Measurements from ENCODE around the gene NAP1L5. TPM values are rescaled to one million over a fixed set of nuclear protein-coding genes. Genes with fewer than 3 reads are reported as not detected.

NAP1L5 gene
- total RNA-seq, 2 donors from 2014 or later = 1.2 to 1.5 TPM

DNA sequence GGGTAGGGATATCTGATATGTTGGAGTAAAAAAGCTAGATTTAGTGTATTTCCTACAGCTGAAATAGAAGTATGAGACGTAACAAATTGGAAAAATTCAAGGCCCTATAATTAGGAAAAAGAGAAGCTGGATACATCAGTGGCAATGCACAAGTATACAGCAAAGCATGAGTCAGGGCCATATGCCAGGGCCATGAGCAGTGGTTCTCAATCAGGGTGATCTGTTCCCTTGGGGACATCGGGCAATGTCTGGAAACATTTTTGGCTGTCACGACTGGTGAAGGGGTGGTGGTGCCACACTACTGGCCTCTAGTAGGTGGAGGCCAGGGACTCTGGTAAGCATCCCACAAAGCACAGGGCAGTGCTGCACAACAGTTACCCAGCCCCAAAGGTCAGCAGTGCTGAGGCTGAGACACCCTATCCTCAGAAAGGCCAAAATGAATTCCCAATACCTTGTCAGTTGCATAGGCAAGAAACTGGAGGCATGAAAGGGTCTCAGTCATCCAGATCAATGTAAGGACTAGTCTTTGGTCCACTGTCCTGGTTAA, 36.8 kb upstream of the NAP1L5 start:
- WGBS, 2 experiments (ENCODE audit: insufficient coverage in 1 of 2, insufficient read length in 1 of 2) = 94 to 100% methylated on average over 1 to 3 of the region's 3 CpGs

GRCh38 chr4:88732714-88733368, 35.2 kb upstream of the NAP1L5 start:
- H3K4me3 ChIP-seq (ENCODE audit: low read length) = no peak overlapping the region
- H3K4me1 ChIP-seq (ENCODE audit: control insufficient read depth, insufficient read depth, low read length) = no peaks in the 10 kb centered on the region
- TF ChIP-seq, protein P1, sequence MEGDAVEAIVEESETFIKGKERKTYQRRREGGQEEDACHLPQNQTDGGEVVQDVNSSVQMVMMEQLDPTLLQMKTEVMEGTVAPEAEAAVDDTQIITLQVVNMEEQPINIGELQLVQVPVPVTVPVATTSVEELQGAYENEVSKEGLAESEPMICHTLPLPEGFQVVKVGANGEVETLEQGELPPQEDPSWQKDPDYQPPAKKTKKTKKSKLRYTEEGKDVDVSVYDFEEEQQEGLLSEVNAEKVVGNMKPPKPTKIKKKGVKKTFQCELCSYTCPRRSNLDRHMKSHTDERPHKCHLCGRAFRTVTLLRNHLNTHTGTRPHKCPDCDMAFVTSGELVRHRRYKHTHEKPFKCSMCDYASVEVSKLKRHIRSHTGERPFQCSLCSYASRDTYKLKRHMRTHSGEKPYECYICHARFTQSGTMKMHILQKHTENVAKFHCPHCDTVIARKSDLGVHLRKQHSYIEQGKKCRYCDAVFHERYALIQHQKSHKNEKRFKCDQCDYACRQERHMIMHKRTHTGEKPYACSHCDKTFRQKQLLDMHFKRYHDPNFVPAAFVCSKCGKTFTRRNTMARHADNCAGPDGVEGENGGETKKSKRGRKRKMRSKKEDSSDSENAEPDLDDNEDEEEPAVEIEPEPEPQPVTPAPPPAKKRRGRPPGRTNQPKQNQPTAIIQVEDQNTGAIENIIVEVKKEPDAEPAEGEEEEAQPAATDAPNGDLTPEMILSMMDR (conservative IDR thresholded peaks at IDR 0.05) = no peak
- DNase-seq = no peak
- H3K36me3 ChIP-seq (ENCODE audit: control insufficient read depth, insufficient read depth, low read length) = peaks cover 9% of the 10 kb centered on the region
- H3K9me3 ChIP-seq (ENCODE audit: control insufficient read depth, low read length) = no peaks in the 10 kb centered on the region
- H3K27ac ChIP-seq (ENCODE audit: low read depth, low read length) = no peak overlapping the region
- WGBS, 2 experiments (ENCODE audit: insufficient coverage in 1 of 2, insufficient read length in 1 of 2) = 90 to 97% methylated on average over 2 to 5 of the region's 5 CpGs
- Mint-ChIP-seq H3K4me1 (peaks cover 8% of the 10 kb centered on the region), H3K4me3 (no peak overlapping the region), H3K27me3 (ENCODE audit: insufficient read depth) (no peaks in the 10 kb centered on the region), H3K9me3 (no peaks in the 10 kb centered on the region), H3K27ac (no peak overlapping the region), H3K36me3 (ENCODE audit: low read depth) (peaks cover 14% of the 10 kb centered on the region)
- no peak overlapping the region for H3K9ac ChIP-seq (ENCODE audit: extremely low read depth, low read length, poor library complexity, severe bottlenecking)
- H3K27me3 ChIP-seq (ENCODE audit: control insufficient read depth, insufficient read depth, low read length, poor library complexity, severe bottlenecking) = no peaks in the 10 kb centered on the region

More for the DNA sequence above, 36.8 kb upstream of the NAP1L5 start:
- no peaks in the 10 kb centered on the region for H3K27me3 Mint-ChIP-seq (ENCODE audit: insufficient read depth)
- H3K4me1 ChIP-seq (ENCODE audit: control insufficient read depth, insufficient read depth, low read length) = no peaks in the 10 kb centered on the region
- H3K4me3 ChIP-seq (ENCODE audit: low read length) = no peak overlapping the region
- TF ChIP-seq, protein P1 (conservative IDR thresholded peaks at IDR 0.05) = no peak
- no peak for DNase-seq
- H3K9me3 Mint-ChIP-seq = no peaks in the 10 kb centered on the region
- H3K4me3 Mint-ChIP-seq = no peak overlapping the region
- H3K9me3 ChIP-seq (ENCODE audit: control insufficient read depth, low read length) = no peaks in the 10 kb centered on the region
- peaks cover 3% of the 10 kb centered on the region for H3K36me3 ChIP-seq (ENCODE audit: control insufficient read depth, insufficient read depth, low read length)
- H3K9ac ChIP-seq (ENCODE audit: extremely low read depth, low read length, poor library complexity, severe bottlenecking) = no peak overlapping the region
- H3K27me3 ChIP-seq (ENCODE audit: control insufficient read depth, insufficient read depth, low read length, poor library complexity, severe bottlenecking) = no peaks in the 10 kb centered on the region
- H3K4me1 Mint-ChIP-seq = peaks cover 9% of the 10 kb centered on the region
- H3K36me3 Mint-ChIP-seq (ENCODE audit: low read depth) = peaks cover 10% of the 10 kb centered on the region
- peak overlapping the region; percentile 26 for H3K27ac Mint-ChIP-seq
- H3K27ac ChIP-seq (ENCODE audit: low read depth, low read length) = no peak overlapping the region

DNA sequence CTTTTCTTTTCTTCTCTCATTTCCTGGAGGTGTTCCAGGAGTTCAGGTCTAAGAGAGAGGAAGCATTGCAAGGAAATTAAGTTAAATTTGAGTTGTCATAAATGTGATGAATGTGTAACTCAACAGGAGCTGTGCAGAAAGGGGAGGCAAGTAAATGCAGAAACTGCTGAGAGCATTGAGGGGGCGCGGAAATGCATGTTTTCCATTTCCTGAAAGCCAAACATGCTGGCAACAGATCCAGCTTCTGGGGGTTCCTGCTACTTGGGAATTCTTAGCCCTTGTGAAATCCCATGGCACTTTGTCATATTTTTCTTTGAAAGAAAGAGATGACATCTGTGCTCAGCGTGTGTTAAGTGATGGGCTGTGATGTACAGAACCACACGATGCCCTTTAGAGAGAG, 33.8 kb upstream of the NAP1L5 start:
- Histone ChIP-seq H3K27me3 (ENCODE audit: control insufficient read depth, insufficient read depth, low read length, poor library complexity, severe bottlenecking) (no peaks in the 10 kb centered on the region), H3K4me1 (ENCODE audit: control insufficient read depth, insufficient read depth, low read length) (no peaks in the 10 kb centered on the region), H3K36me3 (ENCODE audit: control insufficient read depth, insufficient read depth, low read length) (peaks cover 9% of the 10 kb centered on the region), H3K4me3 (ENCODE audit: low read length) (no peak overlapping the region), H3K9me3 (ENCODE audit: control insufficient read depth, low read length) (no peaks in the 10 kb centered on the region), H3K27ac (ENCODE audit: low read depth, low read length) (no peak overlapping the region), H3K9ac (ENCODE audit: extremely low read depth, low read length, poor library complexity, severe bottlenecking) (no peak overlapping the region)
- Mint-ChIP-seq H3K27ac (no peak overlapping the region), H3K4me1 (no peaks in the 10 kb centered on the region), H3K27me3 (ENCODE audit: insufficient read depth) (no peaks in the 10 kb centered on the region), H3K36me3 (ENCODE audit: low read depth) (peaks cover 22% of the 10 kb centered on the region), H3K9me3 (no peaks in the 10 kb centered on the region), H3K4me3 (no peak overlapping the region)
- TF ChIP-seq, protein P1 (conservative IDR thresholded peaks at IDR 0.05) = no peak
- no peak for DNase-seq
- WGBS, 2 experiments (ENCODE audit: insufficient coverage in 1 of 2, insufficient read length in 1 of 2) = 93 to 96% methylated on average over 4 of the region's 4 CpGs

Measured in endodermal cell (in vitro differentiated cells).